ENCODE results near the gene SCN8A. TPM values are rescaled to one million over a fixed set of nuclear protein-coding genes. Genes with fewer than 3 reads are reported as not detected.

Gene SCN8A
- total and polyA plus RNA-seq, 9 donors, result 0.21 to 2.9 (median 1.5) TPM

GRCh38 chr12:51839310-51839947 lies 248.4 kb downstream of the SCN8A start:
- Histone ChIP-seq H3K4me3 (no peak overlapping the region), H3K27ac (no peak overlapping the region), H3K36me3 (no peaks in the 10 kb centered on the region), H3K27me3 (no peaks in the 10 kb centered on the region), H3K4me1 (ENCODE audit: insufficient read depth) (no peaks in the 10 kb centered on the region), H3K9me3 (no peaks in the 10 kb centered on the region)
- intact Hi-C loops (cut with DNase I), result no loop called here
- 69 to 82% (median 73%) methylated on average over 5 of the region's 5 CpGs for WGBS, 3 donors
- DNase-seq, result no peak
- no peak for TF ChIP-seq POLR2A (IDR thresholded peaks at IDR 0.05)
- TF ChIP-seq CTCF (IDR thresholded peaks at IDR 0.05), result no peak
- no peak for TF ChIP-seq EP300 (IDR thresholded peaks at IDR 0.05)

GRCh38 chr12:51840966-51841365 lies 249.9 kb downstream of the SCN8A start:
- Histone ChIP-seq H3K27me3 (no peaks in the 10 kb centered on the region), H3K4me1 (ENCODE audit: insufficient read depth) (no peaks in the 10 kb centered on the region), H3K4me3 (no peak overlapping the region), H3K36me3 (no peaks in the 10 kb centered on the region), H3K27ac (no peak overlapping the region), H3K9me3 (no peaks in the 10 kb centered on the region)
- DNase-seq, result no peak
- TF ChIP-seq EP300 (IDR thresholded peaks at IDR 0.05), result no peak
- 63 to 82% (median 68%) methylated on average over 6 of the region's 6 CpGs for WGBS, 3 donors
- intact Hi-C loops (cut with DNase I), result no loop called here

GRCh38 chr12:51841727-51842126 lies 250.7 kb downstream of the SCN8A start:
- Histone ChIP-seq H3K27ac (no peak overlapping the region), H3K36me3 (no peaks in the 10 kb centered on the region), H3K27me3 (no peaks in the 10 kb centered on the region), H3K9me3 (no peaks in the 10 kb centered on the region), H3K4me3 (no peak overlapping the region), H3K4me1 (ENCODE audit: insufficient read depth) (no peaks in the 10 kb centered on the region)
- WGBS, 3 donors, result 24 to 35% (median 25%) methylated on average over 6 of the region's 6 CpGs
- no peak for DNase-seq
- intact Hi-C loops (cut with DNase I), result no loop called here
- TF ChIP-seq EP300 (IDR thresholded peaks at IDR 0.05) (no peak), POLR2A (IDR thresholded peaks at IDR 0.05) (no peak), CTCF (IDR thresholded peaks at IDR 0.05) (no peak)

DNA sequence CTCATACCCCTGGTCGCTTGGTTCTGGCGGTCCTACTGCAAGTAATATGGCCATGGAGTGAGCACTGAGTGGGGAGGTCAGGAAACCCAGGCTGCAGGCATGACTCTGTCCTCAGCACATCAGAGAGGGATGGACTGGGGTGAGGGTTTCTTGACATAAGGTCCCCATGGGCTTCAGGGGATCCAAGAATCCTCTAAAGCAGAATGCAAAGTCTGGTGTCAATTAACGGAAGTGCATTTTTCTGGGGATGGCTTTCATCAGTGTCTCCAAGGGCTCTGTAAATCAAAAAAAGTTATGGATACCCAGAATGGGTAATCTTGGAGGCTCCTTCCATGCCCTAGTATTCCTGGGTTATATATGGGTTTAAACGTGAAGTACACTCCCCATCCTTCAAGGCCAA lies 253.8 kb downstream of the SCN8A start:
- 68 to 79% (median 69%) methylated on average over 4 of the region's 4 CpGs for WGBS, 3 donors
- DNase-seq, result no peak
- H3K36me3 ChIP-seq, result no peaks in the 10 kb centered on the region
- no peaks in the 10 kb centered on the region for H3K9me3 ChIP-seq
- intact Hi-C loops (cut with DNase I), result no loop called here
- H3K4me3 ChIP-seq, result no peak overlapping the region
- no peaks in the 10 kb centered on the region for H3K27me3 ChIP-seq
- TF ChIP-seq POLR2A (IDR thresholded peaks at IDR 0.05) (no peak), CTCF (IDR thresholded peaks at IDR 0.05) (no peak), EP300 (IDR thresholded peaks at IDR 0.05) (no peak)
- no peak overlapping the region for H3K27ac ChIP-seq
- peaks cover 2% of the 10 kb centered on the region for H3K4me1 ChIP-seq (ENCODE audit: insufficient read depth)

DNA sequence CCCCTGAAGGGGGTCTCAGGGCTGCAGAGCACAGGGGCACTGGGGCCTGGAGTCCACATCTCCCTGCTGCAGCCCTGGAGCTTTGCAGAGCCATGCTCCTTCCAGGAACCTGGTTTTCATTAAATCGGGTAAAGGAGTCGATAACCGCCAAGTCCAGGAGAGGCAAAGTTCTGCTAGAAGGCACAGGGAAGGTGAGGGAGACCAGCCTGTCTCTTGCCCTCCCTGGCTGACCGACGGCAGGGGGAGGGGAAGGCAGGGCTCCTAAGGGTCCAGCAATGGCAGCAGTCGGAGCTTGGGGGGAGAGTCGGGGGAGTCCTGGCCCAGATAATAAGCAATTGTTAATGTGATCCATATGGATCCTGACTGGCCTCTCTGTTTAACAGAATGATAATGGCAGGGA lies 254.4 kb downstream of the SCN8A start:
- TF ChIP-seq EP300 (IDR thresholded peaks at IDR 0.05), result no peak
- TF ChIP-seq CTCF (IDR thresholded peaks at IDR 0.05), result no peak
- no peak for TF ChIP-seq POLR2A (IDR thresholded peaks at IDR 0.05)
- Histone ChIP-seq H3K4me1 (ENCODE audit: insufficient read depth) (peaks cover 2% of the 10 kb centered on the region), H3K36me3 (no peaks in the 10 kb centered on the region), H3K9me3 (no peaks in the 10 kb centered on the region), H3K27ac (no peak overlapping the region), H3K27me3 (no peaks in the 10 kb centered on the region), H3K4me3 (no peak overlapping the region)
- 29 to 46% (median 34%) methylated on average over 7 of the region's 7 CpGs for WGBS, 3 donors
- DNase-seq, result no peak
- intact Hi-C loops (cut with DNase I), result no loop called here

Data from ovary (tissue), 9 donors.